Lower leg skin (tissue), 3 donors: ENCODE results near the gene MAGI3.

Experiments used
- CTCF ChIP-seq, 3 donors: fragments of 450-650 bp; IDR thresholded peaks; one replicate each; pipeline ENCODE4 v1.5.1; 2016; ENCODE audit warnings: antibody characterized with exemption in 3 of 3, mild to moderate bottlenecking in 3 of 3, moderate library complexity in 2 of 3
- POLR2A ChIP-seq, 2 donors: fragments of 450-650 bp; IDR thresholded peaks; one replicate each; pipeline ENCODE4 v1.6.1; 2016 to 2017; ENCODE audit warnings: antibody characterized with exemption in 2 of 2, mild to moderate bottlenecking in 1 of 2, moderate library complexity in 1 of 2

GRCh38 chr1:113389953-113390834 lies at the start of gene MAGI3:
- TF ChIP-seq CTCF (IDR thresholded peaks at IDR 0.05) (no peak), POLR2A (IDR thresholded peaks at IDR 0.05) (no peak)
